ENCODE measurements around the gene SPATA46.

DNA sequence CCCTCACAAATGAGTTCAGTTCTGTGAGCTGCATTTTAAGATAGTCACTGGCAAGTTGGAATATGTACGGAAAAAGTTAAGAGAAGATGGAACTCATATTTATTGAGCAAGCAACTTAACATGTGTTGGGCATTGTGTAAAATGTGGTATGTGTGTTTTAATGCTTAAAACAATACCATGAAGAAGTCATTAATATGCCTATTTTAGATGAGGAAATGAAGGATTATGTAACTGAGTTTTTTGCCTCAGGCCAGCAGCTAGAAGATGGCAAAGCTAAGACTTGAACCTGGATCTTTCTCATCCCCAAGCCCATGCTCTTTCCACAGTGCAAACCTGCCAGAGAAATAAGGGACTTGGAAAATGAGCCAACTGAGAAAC is 48.9 kb downstream of the SPATA46 start:
- TF ChIP-seq, protein P1, sequence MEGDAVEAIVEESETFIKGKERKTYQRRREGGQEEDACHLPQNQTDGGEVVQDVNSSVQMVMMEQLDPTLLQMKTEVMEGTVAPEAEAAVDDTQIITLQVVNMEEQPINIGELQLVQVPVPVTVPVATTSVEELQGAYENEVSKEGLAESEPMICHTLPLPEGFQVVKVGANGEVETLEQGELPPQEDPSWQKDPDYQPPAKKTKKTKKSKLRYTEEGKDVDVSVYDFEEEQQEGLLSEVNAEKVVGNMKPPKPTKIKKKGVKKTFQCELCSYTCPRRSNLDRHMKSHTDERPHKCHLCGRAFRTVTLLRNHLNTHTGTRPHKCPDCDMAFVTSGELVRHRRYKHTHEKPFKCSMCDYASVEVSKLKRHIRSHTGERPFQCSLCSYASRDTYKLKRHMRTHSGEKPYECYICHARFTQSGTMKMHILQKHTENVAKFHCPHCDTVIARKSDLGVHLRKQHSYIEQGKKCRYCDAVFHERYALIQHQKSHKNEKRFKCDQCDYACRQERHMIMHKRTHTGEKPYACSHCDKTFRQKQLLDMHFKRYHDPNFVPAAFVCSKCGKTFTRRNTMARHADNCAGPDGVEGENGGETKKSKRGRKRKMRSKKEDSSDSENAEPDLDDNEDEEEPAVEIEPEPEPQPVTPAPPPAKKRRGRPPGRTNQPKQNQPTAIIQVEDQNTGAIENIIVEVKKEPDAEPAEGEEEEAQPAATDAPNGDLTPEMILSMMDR (IDR thresholded peaks at IDR 0.05 in 2 of 3, conservative IDR thresholded peaks at IDR 0.05 in 1 of 3; ENCODE audit: borderline replicate concordance in 1 of 3, insufficient read depth in 1 of 3, low read depth in 2 of 3, low read length in 2 of 3) = no peak
- no peak for TF ChIP-seq TCF7L2 (IDR thresholded peaks at IDR 0.05; ENCODE audit: borderline replicate concordance, extremely low read depth, insufficient read depth, insufficient read length)
- TF ChIP-seq, protein P2, sequence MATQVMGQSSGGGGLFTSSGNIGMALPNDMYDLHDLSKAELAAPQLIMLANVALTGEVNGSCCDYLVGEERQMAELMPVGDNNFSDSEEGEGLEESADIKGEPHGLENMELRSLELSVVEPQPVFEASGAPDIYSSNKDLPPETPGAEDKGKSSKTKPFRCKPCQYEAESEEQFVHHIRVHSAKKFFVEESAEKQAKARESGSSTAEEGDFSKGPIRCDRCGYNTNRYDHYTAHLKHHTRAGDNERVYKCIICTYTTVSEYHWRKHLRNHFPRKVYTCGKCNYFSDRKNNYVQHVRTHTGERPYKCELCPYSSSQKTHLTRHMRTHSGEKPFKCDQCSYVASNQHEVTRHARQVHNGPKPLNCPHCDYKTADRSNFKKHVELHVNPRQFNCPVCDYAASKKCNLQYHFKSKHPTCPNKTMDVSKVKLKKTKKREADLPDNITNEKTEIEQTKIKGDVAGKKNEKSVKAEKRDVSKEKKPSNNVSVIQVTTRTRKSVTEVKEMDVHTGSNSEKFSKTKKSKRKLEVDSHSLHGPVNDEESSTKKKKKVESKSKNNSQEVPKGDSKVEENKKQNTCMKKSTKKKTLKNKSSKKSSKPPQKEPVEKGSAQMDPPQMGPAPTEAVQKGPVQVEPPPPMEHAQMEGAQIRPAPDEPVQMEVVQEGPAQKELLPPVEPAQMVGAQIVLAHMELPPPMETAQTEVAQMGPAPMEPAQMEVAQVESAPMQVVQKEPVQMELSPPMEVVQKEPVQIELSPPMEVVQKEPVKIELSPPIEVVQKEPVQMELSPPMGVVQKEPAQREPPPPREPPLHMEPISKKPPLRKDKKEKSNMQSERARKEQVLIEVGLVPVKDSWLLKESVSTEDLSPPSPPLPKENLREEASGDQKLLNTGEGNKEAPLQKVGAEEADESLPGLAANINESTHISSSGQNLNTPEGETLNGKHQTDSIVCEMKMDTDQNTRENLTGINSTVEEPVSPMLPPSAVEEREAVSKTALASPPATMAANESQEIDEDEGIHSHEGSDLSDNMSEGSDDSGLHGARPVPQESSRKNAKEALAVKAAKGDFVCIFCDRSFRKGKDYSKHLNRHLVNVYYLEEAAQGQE (IDR thresholded peaks at IDR 0.05; ENCODE audit: low read depth) = no peak
- no peak for TF ChIP-seq POLR2A (IDR thresholded peaks at IDR 0.05; ENCODE audit: borderline replicate concordance, extremely low read depth, insufficient read depth, insufficient read length)
- no peak for TF ChIP-seq JUND (IDR thresholded peaks at IDR 0.05)
- TF ChIP-seq POLR2AphosphoS5 (IDR thresholded peaks at IDR 0.05; ENCODE audit: low read depth, low read length) = no peak

All from HCT116 (cell line).